GM19395 (cell line): ENCODE results near the gene DISP1.
"Not testable (repeated sequence)": the region's sequence is repeated elsewhere in the genome, so short reads cannot be mapped to it uniquely, and the experiment has no call there.

Source experiments
- ATAC-seq: cut with Tn5 transposase; IDR thresholded peaks from one replicate; pipeline ENCODE4 v1.9.1; 2021; ENCODE audit warnings: mild to moderate bottlenecking, moderate library complexity; ENCODE audit not compliant: unreplicated experiment

Gene DISP1

DNA sequence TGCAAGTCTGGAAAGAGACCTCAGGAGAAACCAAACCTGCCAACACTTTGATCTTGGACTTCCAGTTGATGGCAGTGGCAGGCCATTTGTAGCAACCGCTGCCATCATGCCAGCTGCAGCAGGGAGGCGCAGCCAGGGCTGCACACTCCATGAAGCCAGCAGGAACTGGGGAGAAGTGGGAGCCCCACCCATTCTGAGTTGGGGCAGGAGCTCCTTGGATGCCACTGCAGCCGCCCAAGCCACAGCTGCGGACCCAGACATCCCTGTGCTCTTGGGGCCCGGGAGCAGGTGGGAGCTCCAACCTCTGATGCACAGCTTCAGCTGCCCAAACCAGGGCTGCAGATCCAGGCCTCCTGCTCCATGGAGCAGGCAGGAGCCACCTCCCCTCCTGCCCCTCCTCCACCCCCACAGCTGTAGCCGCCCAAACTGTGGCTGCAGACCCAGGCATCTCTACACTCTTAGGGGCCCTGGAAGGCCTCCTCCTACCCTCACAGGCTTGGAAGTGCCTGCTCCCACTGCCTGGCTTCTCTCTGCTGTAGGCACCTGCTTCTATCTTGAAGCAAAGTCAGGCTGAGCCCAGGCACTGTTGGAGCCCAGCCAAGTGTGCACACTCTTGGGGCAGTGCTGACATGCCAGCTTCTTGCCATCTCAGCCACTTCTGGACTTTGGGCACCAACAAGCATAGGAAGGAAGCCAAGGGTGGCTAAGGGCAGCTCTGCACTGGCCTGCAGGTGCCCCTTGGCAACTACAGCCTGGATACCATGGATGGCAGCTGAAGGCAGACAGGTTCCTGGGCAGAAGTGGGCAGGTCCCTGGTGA lies 20.0 kb upstream of the DISP1 start:
- no peak for ATAC-seq

DNA sequence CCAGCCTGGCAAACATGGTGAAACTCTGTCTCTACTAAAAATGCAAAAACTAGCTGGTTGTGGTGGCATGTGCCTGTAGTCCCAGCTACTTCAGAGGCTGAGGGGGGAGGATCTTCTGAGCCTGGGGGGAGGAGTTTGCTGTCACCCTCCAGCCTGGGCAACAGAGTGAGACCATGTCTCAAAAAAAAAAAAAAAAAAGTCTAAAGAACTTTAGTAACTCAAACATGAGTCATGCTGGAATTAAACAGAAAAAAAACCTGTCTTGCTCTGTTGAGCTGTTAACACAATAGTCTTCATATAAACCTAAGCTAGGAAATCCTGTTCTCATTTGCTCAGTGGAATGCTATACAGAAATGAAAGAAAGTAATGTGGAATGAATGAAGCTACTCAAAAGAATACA lies 16.7 kb upstream of the DISP1 start:
- ATAC-seq, result no peak

DNA sequence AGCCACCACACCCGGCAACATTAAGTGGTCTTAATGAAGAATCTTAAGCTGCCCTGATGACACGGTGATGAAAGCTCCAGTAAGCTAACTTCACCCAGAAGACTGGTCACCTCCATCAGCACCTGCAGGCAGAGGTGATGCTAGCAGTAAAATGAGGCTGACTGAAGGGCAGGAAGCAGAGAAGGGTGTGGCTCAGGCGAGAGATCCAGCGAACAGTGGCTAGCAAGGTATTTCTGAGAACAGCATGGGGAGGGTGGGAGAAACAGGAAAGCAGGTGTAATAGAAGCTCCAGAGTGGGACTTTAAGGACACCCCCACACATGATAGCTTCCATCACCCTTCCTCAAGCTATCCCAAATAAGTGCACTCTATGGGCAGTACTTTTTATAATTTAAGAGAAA lies 15.9 kb upstream of the DISP1 start:
- no peak for ATAC-seq

DNA sequence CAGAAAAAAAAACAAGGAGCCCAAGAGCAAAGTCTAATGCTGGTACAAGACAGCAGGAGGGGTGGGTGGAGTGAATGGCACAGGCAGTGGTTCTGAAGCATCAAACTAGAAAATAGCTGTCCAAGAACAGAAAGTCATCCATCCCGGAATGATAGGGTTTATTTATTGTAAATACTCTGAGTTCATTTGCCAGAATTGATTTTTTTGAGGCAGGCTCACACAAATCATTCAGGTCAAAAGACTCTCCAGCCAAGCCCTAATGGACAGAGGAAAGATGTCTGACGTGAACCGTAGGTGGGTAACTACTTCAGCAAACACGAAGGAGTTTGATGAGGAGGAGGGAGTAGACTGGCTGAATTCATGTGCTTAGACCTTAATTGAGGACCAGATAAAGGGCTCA lies 13.8 kb upstream of the DISP1 start:
- no peak for ATAC-seq

DNA sequence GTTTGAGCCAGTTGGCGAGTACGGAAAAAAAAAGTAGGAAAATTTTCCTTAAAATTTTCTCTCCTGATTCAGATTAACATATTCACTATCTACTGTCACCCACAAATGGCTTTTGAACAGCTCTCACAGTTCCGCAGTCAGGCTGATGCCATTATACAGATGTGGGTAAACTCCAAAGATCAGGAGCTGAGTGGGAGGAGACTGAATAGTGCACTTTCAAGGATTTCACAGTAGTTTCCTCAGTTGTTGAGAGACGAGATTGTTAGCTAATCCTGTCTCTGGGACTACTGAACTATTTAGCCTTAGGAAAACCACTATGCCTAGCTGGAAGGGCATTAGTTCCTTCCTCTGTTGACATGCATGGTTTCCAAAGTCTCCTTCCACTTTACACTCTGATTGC lies 3.2 kb upstream of the DISP1 start:
- ATAC-seq, result no peak

DNA sequence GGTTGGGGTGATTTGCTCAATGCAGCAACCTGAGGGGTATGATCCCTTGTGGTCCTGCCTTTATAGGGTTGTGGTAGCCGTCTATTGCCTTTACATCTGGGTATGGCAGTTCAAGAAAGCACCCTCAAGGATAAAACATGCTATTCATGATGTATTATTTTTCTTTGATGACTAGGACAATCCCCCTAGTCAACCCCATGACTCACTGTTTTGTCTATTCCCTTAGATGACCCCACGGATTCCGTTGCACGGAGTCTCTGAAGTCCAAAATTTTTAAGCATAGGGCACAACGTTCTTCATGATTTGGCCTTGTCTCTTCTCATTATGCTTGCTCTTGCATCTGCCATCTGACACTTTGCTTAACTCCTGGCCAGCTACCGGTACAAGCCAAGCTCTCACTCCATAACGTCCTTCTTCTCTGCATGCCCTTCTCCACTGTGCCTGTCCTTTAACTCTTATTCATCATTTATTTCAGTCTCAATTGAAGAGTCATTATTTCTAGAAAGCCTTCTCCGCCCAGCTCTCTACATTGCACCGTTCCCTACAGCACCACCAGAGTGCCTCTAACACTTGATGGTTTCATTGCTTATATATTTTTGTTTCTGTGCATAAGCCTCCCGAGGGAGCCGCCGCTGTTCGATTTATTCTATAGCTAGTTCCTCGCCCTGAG lies 838 bp upstream of the DISP1 start:
- ATAC-seq, result no peak

DNA sequence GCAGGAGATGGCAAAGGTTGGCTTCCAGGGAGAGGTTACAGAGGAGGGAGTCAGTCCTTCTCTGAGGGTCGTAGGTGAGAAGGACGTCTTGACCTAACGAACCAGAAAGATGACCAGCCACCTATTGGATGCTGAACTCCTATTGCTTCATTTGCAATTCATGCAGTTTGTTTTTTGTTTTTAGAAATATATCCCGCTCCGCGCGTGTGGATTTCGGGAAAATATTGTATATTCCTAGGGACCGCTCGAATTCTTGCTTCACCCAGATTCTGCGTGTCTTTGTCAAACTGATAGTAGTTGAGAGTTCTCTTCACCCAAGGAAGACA lies 564 bp downstream of the DISP1 start:
- ATAC-seq, result no peak

DNA sequence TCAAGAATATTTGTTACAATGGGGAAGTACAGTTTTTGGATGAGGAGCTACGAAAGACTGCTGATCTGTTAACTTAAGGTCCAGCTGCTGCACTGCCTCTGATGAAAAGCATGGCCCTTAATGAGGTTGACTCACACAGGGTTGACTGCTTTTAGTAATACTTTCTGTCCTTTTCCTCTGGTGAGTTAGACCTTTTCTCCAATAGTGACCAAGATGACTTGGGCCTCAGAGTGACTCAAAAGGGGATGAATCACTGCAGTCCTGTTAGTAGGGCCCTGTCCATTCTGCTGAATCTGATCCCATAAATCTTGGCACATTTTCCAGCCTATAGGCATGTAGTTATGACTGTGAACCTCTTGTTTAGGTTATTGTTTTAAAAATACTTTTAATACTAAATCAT lies 2.7 kb downstream of the DISP1 start:
- no peak for ATAC-seq

DNA sequence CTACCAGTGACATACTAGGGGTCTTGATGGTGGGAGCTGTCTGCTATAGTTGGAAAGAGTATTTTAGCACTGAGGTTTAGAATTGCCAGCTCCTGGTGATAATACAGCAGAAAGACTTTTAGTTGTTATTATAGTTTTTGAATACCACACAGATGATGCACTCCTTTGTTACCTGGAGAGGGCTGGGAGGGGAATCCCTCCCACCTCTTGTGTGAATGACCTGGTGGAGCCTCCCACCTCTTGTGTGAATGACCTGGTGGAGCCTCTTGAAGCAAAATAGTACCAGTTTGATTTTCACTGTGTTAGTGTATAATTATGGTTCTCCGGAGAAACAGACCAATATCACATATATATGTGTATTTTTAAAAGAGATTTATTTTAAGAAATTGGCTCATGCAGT lies 3.3 kb downstream of the DISP1 start:
- no peak for ATAC-seq

DNA sequence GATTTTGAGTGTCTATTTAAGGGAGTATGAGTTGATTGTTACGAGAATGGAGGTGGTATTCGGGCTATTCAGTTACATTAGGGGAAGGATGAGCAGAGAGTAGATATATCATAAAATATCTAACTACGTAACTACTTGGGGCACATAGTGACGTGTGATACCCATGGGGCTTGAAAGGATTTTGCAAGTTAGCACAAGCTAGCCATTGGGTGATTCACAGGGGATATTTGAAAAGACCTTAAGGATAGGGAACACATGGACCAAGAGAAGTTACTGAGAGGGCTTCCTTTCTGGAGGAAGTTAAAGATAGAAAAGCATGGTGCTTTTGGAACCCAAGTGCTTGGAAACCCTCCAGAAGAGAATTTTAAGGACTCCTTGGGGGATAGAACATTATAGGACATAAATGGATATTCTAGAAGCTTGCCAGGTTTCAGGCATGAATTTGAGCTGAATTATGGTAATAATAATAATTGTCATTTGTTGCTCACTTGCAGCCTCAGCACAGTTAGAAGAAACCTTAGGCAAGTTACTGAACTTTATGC lies 5.4 kb downstream of the DISP1 start:
- ATAC-seq, result no peak

DNA sequence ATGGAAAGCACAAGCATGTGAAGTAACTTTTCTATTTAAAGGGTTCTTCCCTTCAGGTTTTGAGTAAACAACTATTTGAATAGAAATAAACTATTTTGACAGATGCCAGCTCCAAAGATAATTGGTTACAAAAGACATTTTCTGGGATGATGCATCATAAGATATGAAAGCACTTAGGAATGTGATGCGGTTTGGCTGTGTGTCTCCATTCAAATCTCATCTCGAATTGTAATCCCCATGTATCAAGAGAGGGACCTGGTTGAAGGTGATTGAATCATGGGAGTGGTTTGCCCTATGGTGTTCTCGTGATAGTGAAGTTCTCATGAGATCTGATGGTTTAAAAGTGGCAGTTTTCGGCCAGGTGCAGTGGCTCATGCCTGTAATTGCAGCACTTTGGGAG lies 6.4 kb downstream of the DISP1 start:
- no peak for ATAC-seq

DNA sequence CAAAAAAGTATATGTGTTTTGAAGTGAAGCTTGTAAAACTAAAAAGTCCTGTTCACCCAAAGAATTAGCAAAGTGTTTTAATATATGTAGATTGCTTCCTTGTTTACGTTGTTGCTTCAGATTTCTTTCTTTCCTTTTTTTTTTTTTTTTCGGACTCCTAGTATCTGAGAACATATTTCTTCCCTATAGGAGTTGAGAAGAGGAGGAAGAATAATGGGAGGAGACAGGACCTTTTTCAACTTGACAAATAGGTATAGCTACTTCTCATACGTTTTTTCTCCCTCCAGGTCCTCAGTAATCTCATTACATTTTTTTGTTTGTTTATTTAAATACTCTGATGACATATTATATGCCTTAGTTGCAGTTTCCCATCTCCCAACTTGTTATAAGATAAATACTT lies 8.9 kb downstream of the DISP1 start:
- ATAC-seq, result no peak

DNA sequence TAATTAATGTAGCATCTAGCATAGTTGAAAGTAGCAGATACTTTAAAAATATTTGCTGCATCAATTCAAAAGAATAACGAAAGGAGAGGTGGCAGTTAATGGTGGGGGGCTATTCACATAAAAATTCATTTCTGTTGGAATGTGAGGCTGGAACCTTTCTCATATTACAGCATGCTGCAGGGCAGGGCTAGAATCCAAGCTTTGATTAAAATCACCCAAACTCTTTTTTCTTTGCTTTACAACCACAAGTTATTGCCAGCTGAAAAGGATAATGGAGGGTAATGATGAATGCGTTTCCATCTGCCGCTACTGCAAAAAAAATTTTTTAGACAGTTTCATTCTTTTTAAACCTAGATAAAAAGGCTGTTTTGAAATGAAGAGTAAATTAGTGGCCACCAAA lies 9.8 kb downstream of the DISP1 start:
- ATAC-seq, result no peak

DNA sequence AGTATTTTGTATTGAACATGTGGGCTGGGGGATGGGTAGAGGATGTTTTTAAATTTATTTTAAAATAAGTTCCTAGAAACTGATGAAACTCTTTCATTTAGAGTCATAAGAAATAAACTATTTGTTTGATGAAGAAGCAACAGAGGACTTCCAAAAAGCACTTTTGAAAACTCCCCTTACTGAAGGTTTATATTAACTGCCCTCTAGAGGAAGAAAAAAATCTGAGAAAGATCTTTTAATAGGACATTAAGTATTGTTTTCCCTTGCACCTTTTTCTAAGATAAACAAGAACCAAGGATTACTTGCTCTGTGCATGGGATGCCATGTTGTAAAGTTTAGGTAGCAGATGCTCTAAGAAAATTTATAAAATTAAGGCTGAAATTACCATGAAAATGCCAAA lies 14.1 kb downstream of the DISP1 start:
- ATAC-seq, result no peak

DNA sequence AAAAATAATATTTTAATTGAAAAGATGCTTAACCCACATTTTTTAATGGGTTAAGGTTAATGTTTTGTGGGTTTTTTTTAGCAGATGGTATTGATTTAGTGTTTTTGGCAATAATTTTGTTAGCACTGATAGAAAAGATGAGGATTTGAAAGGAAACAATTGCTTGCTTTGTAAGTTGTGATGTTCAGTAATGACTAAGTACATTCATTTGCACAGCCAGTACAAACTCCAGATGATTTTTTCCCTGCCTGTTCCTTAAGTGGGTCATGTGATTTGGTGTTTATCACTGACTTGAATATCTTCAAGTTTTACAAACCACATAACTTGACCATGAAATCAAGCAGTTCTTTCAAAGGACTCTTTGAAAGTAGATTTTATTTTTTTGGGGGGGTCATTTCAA lies 15.0 kb downstream of the DISP1 start:
- ATAC-seq, result no peak

DNA sequence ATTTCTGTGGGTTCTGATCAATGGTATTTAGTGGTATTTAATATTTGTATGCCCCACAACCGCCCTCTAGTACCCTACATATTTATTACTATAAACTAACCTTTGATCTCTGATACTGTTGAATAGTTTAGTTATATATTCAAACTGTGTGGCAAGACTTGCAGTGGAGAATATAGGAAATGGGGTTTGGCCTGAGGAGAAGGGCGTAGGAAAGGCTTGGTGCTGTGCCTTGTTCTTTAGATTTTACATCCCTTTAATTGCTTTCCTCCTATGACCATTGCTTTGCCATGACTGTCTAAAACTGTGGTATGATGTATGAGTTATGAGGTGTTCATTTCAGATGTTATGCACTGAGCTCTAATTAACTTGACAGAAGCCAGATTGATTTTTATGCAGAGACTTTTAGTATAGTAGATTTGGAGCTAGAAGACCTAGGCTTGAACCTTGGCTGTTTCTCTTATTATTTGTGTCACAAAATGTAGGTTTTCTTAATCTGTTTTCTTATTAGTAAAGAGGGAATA lies 18.6 kb downstream of the DISP1 start:
- no peak for ATAC-seq

DNA sequence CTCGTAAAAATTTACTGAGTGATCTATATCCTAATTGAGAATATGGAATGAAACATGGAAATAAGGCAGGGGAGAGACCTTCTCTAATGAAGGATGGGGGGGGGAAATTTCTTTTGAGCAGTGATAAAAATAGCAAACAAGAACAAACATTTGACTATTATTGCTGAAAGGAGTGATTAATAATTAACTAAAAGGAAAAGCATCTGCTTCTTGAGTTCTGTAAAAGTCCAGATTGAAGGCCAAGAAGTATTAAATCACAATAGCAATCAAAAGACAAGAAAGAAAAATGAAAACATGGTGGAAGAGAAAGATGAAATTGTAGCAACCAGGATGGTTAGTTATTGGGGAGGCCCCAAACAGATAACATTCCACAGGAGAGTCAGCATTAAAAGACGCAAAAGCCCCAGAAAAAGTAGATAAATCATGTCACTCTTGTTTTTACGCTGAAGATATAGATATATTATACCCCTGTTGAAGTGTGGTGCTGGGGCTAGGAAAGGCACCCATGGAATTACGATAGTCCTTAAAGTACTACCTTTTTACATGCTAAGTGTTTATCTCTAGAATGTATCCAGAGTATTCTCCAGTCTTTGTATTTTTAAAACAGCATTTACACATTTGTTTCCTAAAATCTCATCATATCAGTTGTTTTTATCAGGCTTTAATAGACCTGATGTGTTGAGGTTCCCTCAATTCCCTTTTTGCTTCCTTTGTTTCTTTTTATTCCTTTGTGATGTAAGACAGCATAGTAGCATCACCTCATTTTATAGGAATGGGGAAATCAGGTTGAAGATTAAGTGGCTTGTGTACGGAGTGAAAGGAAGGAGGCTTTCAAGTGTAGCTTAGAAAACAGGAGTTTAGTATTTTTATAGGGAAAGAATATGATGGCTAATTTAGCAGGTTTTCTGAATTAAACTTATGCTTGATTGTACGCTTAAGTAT lies 28.9 kb downstream of the DISP1 start:
- ATAC-seq, result no peak

DNA sequence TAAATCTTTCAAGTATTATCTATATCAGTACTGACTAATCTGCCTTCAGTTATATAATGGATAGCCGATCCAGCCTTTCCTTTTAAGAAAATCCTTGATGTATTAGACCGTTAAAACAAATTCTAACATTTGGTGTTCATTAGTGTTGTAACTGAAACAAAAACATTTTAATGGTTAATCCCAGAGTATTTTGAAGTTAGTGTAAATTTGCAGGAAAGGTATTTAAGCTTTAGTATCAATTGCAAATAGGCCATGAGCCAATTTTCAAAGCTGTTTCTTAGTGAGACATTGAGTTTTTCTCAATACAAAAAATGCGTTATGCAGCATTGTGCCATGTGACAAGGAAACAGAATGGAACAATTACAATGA lies 29.6 kb downstream of the DISP1 start:
- no peak for ATAC-seq

DNA sequence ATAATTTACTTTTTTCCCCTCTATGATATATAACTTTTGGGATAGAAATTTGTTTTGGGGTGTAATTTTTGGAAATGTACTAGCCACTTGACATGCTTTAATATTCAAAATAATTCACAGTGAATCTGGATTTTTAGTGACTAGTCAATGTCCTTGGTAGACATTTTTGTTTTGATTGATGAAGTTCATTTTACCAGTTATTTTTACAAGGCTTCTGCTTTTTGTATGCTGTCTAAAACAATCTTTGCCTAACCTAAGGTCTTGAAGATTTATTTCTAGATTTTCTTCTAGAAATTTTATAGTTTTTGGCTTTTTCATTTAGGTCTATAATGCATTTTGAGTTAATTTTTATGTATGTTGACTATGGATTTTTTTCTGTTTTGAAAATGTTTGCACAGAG lies 30.9 kb downstream of the DISP1 start:
- no peak for ATAC-seq

DNA sequence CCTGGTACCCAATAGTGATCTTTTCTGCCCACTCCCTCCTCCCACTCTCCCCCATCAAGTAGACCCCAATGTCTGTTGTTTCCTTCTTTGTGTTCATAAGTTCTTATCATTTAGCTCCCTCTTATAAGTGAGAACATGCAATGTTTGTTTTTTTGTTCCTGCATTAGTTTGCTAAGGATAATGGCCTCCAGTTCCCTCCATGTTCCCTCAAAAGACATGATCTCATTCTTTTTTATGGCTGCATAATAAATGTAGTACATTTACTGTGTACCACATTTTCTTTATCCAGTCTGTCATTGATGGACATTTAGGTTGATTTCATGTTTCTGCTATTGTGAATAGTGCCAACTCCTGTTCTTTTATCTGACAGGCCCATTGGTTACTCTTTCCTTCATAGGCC lies 35.7 kb downstream of the DISP1 start:
- not testable (repeated sequence) for ATAC-seq

DNA sequence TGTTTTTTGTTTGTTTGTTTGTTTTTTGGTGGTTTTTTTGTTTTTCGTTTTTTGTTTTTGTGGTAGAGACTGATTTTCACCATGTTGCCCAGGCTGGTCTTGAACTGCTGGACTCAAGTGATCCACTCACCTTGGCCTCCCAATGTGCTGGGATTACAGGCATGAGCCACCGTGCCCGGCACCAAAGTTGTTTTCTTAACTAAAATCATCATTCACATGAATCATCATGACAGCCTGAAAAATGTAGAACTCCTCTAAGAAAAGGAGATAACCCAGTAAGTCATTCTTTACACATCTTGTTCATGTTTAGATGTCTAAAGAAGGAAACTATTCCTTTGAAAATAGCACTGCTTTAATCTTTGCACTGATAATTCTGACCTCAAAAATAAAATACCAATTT lies 37.5 kb downstream of the DISP1 start:
- ATAC-seq, result no peak
